ENCODE measurements around the gene IRX4.
"Not testable (repeated sequence)": the region's sequence is repeated elsewhere in the genome, so short reads cannot be mapped to it uniquely, and the experiment has no call there.

The IRX4 gene

DNA sequence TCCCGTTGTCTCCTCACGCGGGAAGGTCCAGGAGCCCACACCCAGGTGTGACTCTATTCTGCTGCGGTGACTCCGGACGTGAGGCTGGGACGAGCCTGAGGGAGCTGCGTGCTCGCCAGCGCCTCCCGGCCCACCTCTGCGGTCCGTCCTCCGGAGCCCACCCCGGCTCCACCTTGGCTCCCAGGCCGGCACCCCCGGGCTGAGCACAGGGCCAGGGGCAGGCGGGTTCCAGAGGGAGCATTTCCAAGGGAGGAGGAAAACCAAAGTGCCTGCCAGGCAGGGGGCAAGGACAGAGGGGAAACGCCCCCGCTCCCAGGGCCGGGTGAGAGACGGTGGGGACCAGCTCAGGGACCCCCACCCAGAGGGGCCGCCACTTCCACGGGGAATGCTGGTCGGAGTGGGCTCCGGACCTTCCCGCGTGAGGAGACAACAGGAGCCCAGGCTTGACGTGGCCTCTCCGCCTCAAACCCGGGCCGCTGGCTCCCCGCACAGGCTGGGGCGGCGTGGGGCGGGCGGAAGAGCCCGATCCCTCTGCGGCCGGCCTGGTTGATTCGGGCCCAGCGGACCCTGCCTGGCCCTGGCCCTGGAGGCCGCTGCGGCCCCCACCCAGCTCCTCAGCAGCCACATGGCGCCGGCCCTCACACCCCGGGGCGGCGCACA is 26.0 kb downstream of the IRX4 start:
- DNase-seq = no peak

DNA sequence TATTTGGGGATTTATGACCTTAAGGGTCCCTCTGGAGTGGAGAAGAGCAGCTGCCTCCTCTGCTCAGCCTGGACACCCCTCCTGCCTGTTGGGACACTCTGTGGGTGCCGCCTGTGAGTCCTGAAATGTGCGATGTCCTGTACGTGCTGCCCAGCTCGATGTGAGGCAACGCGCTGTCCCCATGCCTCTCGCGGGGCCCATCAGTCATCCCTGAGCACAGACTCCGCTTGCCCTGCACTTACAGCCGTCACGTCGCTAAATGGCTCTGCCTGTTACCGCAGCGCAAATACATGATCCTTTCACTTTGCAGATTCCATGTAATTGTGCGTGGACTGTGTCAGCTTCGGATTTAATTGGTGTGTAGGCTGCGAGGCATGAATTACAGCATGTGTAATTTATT is 27.1 kb downstream of the IRX4 start:
- DNase-seq = no peak

DNA sequence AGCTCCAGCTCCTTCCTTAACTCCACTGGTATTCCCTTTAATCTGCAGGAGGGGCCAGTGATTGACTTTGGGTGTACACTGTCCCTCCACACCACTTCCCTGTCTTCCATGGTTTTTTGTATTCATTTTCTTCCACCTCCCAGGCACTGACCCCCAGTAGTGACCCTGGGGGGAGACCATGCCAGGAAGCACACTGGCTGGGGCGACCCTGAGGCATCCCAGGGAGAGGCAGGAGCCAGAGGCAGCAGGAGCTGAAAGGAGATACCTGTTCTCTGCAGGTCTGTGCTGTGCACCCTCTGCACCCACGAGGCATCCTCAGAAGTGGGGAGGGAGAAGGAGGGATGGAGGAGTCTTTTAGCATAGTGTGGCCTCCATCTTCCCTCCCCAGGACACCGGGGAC is 27.6 kb downstream of the IRX4 start:
- DNase-seq = no peak

DNA sequence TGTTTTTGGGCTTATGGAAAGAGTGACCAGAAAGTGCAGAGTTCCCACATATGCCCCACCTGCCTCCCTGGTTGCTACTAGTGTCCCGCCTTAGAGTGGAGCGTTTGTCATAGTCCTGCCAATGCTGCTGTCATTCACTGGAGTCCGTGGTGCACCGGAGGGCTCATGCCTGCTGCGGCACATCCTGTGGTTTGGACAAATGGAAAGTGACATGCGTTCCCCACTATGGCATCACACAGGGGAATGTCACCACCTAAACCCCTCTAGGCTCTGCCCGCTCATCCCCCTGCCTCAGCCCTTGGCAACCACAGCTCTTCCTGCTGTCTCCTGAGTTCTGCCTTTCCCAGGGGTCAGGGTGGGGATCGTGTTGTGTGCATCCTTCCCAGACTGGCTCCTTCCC is 29.2 kb downstream of the IRX4 start:
- DNase-seq = no peak

DNA sequence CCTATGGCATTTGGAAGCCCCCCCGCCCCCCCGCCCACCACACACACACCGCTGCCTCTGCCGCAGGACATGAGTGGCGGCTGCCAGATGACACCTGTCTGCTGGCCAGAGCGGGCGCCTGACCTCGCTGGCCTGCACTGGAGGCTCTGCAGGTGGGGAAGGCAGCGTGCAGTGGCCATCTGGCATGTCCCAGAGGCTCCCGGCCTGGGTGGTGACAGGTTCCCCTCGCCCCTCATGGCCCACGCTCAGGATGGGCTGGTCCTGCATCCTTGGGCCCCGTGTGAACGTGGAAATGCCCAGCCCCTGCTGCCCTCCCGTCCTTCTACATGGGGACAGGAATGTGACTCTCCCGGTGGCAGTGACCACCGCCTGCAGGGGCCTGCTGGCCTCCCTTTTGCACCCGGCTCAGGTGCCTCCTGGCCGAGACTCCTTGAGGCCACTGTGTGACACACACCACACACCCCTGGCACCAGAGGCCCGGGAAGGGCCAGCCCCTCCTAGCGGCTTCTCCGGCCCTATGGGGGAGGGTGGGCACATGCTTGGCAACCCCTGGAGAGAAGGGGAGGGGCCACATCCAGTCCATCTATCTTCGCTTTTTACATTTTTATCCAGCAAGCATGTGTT is 30.3 kb downstream of the IRX4 start:
- DNase-seq = no peak

DNA sequence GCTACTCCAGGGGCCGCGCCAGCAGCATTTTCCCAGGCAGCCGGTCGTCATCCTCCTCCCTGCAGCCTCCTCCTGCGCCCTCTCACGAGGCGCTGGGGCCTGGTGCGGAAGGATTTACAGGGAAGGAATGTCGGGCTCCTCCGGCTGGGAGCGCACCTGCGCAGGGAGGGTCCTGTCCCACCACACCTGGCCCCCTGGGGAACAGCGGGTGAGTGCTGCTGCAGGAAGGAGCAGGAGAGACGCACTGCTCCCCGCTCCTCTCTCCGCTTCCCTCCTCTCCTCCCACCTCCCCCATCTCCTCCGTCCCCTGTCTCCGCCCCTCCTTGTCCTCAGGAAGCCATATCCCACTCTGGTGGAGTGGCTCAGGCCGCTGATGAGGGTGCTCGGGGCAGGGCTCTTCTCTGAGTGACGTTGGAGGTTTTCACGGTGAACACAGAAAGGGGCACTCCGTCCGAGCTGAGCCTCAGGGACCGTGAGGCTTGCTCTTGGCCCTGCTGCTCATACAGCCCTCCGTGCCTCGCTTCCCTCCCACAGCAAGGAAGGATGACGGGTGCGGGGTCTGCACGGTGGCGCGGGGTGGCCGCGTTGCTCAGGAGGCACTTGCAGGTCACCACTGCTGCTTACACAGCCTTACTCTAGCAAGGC is 31.3 kb downstream of the IRX4 start:
- no peak for DNase-seq

DNA sequence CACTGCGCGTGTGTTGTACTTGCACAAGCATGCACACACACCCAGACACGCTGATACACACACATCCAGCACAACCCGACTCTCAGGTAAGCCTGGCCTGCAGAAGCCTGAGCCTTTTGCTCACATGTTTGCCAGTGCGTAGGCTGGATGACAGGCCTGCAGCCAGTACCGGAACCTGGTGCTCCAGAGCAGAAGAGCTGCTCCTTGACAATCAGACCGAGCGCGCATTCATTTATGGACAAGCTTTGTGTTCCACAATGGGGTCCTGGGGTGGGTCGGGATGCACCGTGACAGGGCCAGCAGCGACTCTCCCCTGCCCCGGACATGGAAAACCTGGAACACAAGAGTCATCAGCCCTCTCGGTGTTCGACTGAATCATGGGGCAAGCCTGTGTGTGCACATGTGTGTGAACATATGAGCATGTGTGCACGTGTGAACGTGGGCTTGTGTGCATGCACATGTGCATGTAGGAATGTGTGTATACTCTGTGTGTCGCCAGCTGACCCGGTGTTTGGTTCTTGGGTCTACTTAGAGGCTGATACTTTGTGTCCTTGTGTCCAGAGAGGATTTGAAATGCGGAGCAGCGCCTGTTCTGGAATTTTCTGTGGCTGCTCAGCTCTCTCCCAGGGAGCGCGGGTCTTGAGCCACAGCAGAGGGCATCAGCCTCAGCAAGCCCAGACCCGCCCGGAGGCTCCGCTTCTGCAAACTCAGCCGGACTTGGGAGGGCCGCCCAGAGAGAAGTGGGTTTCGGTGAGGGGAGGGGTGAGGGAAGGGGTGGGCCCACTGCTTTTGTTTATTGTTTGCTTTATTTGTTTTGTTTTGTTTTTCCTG is 32.2 kb downstream of the IRX4 start:
- no peak for DNase-seq

DNA sequence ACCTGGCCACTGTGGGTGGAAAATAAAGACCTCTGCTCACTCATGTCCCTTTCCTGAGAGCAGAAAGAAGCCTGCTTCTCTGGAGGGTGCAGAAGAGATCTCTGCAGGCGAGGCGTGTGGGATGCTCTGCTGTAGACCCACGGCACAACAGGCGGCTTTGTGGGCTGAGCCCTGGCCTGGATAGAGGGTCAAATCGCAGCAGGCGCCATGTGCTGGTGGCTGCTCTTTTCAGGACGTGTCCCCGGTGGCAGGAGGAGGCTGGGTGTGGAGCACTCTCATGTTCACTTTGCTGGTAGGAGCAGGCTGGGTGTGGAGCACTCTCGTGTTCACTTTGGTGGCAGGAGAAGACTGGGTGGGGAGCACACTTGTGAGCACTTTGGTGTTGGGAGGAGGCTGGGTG is 35.1 kb downstream of the IRX4 start:
- no peak for DNase-seq

DNA sequence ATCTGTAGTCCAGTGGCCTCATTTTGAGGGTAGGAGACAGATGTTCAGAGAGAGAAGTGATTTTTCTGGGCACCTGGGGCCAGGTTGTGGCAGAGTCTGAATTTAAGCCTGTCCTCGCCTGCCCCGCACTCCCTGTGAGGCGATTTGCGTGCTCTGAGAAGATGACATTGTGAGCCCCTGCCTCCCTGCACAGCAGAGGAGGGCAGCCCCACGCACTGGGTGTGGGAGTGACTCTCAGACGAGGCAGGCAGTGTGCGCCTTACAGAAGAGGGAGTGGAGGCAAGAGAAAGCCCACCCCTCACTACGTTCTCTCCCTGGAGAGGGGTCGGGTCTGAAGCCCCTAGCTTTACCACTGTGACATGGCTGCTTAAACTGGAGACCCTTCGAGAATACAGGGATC is 35.7 kb downstream of the IRX4 start:
- no peak for DNase-seq

DNA sequence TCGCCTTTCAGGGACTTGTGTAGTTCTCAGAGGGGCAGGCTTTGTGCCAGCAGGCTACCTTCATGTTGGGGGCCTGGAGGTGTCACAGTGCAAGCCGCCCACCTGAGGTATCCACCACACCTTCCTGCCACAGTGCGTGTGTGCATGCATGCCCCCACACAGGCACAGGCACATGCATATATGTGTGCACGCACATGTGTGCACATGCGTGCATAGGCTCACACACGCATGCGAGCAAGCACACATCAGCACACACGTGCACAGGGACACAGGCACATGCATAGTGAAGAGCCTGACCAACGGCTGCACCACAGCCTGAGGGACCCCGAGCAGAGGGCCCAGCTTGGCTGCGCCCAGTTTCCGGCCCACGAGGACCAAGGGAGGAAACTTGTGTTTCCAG is 36.1 kb downstream of the IRX4 start:
- DNase-seq = no peak

DNA sequence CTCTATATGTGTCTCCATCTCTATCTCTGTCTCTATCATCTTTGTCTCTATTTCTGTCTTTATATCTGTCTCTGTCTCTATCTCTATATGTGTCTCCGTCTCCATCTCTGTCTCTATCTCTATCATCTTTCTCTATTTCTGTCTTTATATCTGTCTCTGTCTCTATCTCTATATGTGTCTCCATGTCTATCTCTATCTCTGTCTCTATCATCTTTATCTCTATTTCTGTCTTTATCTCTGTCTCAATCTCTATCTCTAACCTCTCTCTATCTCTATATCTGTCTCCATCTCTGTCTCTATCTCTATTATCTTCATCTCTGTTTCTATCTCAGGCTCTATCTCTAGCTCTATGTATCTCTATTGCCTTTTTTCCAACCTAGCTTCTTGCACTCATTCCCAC is 37.0 kb downstream of the IRX4 start:
- no peak for DNase-seq

DNA sequence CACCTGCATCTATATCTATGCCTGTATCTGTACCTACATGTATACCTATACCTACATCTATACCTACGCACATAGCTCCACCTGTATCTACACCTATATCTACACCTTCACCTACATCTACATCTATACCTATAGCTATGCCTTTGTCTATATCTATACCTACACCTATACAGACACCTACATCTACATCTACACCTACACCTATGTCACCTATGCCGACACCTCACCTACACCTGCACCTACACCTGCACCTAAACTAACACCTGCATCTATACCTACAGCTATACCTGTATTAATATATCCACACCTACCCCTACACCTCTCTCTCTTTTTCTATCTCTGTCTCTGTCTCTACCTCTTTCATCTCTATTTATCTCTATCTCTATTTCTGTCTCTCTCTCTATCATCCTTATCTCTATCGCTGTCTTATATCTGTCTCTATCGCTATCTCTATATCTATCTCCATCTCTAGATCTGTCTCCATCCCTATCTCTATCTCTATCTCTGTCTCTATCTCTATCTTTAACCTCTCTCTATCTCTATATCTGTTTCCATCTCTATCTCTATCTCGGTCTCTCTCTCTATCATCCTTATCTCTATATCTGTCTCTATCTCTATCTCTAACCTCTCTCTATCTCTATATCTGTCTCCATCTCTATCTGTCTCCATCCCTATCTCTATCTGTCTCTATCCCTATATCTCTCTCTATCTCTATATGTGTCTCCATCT is 37.9 kb downstream of the IRX4 start:
- no peak for DNase-seq

DNA sequence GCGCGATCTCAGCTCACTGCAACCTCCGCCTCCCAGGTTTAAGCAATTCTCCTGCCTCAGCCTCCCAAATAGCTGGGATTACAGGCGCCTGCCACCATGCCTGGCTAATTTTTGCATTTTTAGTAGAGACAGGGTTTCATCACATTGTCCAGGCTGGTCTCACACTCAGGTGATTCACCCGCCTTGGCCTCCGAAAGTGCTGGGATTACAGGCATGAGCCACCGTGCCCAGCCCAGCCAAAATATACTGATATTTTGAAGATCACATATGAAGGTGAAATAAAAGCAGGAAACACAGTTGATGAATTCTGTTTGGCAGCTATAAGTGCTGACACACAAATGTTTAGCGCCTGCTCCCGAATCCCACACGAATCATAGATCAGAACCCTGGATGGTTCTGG is 39.0 kb downstream of the IRX4 start:
- not testable (repeated sequence) for DNase-seq

DNA sequence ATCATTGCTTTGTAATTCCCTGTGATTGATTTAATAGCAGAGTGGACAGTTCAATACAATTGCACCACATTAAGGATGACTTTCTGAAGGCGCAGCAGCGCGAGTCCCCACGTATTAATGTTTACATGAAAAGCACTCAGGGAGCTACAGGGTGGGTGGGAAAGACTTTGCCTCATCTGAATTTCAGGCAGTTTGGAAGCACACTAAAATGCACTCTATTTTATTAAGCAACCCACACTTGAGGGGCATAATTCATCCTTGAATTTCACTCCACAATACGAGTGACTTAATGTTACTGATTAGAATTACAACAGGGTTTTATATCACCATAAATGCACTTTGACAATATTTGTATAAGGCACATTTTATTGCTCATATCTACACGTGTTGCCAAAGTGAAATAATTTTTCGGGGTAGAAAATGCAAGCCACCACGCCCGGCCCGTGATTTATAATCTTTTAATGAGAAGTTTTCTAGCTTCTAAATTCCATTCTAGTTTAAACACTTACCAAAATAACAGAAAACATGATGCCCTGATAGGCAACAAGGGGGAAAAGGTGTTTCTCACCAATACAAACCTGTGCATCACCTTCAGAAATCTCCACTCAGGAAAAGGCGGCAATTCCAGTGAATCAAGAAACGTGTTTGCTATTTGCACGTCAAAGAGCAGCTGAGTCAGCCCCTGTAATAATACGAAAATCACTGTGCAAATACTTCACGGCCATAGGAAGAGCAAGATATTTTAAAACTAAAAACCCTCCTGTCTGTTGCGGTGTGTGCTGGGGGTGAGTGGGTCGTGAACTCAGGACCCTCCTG is 40.5 kb downstream of the IRX4 start:
- DNase-seq = no peak

DNA sequence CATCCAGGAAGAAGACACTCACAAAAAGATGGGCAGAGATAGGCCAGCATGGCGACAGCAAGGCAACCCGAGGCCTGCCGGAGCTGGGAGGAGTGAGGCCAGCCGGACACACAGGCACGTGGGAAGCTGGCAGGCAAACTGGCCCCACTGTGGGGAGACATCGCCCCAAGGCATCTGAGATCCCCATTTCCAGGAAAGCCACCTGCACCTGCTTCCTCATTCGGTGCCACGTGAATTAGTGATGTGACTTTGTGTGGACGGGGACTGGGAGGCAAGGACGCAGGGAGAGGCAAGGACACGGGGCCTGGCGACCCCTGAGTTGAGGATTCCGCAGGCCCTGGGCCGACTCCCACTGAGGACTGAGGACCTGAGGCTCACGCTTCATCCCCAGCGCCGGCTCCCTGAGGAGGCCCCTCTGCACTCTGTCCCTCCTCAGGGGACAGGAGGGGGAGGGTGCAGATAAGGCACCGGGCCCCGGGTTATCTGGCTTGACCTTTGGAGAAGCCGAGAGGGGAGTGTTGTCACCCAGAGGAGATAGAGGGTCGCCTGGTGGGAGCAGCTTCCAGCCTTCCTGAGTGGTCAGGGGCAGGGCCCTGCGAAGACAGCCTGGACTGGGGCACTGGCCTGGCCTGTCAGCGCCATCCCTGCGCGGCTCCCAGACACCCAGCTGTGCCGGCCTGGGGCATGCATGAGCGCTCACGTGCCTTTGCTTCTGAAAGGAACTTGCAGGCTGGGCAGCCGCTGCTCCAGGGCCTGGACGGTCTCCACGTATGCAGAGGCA is 41.8 kb downstream of the IRX4 start:
- DNase-seq = no peak

DNA sequence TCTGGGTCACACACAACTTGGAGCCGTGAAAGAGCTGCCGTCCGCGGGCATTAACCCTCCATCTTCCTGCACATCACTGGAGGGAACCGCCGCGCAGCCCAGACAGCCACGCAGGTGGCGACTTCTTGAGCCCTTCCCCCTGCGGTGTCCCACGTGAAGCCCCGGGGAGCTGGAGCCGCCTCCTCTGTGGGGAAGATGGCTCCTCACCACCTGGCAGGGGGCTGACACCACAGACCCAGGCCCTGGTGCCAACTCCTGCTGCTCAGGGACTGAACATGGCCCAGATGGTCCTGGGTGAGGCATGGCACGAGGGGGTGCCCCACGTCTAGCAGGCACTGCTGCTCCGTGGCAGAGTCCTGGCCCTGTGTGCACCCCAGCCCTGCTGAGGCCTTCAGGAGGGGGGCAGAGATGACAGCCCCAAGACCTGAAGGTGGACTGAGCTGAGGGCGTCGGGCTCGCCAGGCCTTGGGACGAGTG is 42.6 kb downstream of the IRX4 start:
- no peak for DNase-seq

DNA sequence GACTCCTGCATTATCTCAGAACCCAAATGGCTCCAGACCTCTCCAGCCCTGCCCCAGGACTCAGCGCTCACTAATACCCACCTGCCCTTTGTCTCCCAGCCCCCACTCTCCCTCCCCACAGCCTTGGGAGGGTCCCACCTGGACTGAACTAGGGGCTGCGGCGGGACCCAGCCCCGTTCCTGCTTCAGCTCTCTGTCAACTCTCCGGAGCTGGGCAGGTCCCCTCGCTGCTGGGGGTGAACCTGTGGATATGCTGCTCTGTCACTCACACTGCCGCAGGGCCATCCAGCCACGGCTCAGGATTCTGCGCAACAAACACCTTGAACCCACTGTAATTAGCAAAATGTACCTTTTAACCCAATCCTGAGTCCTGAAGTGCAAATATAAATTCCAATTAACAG is 44.7 kb downstream of the IRX4 start:
- DNase-seq = no peak

DNA sequence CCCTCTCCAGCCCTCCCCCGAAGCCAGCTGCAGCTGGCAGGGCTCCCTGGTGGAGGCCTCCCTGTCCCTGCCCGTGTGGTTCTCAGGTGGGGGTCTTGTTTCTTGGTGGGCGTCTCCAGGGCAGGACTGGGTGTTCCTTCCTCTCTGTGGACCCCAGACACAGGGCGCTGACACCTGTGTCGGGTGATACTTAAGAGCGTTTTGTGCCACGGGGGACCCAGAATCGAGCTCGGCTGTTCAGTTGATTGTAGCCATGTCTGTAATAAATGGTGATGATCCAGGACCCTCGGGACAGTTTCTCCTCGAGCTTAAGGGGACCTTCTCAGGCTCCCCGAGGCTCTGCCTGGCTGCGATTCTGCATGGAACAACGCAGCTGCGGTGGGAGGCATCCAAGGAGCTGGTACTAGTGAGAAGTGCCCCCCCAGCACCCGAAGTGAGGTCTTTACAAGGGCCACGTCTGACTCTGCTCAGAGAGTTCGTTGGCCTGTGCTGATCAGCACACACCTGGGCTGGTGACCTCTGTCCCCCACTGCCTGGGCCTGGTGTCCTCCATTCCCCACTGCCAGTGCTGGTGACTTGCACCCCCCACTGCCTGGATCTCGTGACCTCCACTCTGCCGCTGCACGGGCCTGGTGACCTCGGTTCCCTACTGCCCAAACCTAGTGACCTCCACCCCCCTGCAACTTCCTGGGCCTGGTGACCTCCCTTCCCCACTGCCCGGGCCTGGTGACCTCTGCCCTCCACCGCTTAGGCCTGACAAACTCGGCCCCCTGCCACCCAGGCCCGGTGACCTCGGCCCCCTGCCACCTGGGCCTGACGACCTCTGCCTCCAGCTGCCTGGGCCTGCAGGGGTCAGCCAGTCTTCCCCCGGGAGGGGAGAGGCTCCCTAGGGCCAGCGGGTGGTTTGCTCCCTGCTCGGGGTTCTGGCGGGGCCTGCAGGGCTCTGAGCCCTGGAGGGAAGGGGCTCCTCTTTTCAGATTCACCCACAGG is 45.5 kb downstream of the IRX4 start:
- no peak for DNase-seq

DNA sequence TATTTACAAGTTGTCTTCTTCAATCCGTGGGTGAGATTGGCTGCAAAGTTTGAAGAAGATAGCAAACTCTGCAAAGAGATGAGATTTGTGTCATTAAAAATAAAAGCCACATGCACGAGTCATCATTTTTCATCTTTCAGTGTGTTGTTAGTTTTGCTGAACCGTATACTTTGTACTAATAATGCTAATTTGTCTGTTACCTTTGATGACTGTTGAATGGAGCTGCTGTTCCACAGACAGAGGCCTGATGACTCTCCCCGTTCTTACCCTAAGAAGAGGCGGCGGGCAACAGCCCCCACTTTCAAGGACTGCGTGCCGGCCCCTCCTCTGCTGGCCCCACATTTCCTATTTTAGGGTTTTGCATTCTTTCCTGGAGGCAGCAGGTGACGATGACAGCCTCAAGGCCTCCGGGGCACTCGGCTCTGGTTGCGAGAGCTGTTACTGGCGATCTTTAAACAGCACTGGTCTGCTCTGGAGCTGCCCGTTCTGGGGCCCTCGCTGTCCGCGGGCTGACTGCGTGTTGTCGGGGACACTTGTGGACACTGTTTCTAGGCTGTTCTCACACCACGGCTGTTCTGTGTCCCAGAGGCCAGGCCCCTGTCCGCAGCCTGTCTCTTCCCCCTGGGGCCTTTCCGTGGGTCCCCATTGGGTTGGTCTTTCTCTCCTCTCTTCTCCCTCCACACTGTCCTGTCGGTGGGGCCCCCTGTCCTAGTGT is 46.4 kb downstream of the IRX4 start:
- DNase-seq = no peak
